Esophagus muscularis mucosa (tissue), 4 donors: ENCODE measurements around the gene GRAMD2B.
"Not testable (repeated sequence)": the region's sequence is repeated elsewhere in the genome, so short reads cannot be mapped to it uniquely, and the experiment has no call there.

ENCODE experiments used
- CTCF ChIP-seq, 3 experiments: fragments of 200-600 bp in 2 of 3; fragments of 450-650 bp in 1 of 3; sonication (generic) in 2 of 3; IDR thresholded peaks; one replicate each; pipeline ENCODE4 v1.5.1; 2017 to 2019; ENCODE audit warnings: antibody characterized with exemption in 3 of 3, mild to moderate bottlenecking in 2 of 3, moderate library complexity in 1 of 3
- EP300 ChIP-seq: sonication (generic); formaldehyde crosslinking; IDR thresholded peaks from one replicate; pipeline ENCODE4 v1.6.1; 2017; ENCODE audit warnings: antibody characterized with exemption
- POLR2AphosphoS5 ChIP-seq, 2 donors: sonication (generic); formaldehyde crosslinking; IDR thresholded peaks; one replicate each; pipeline ENCODE4 v1.6.1; 2017; ENCODE audit warnings: antibody characterized with exemption in 2 of 2

DNA sequence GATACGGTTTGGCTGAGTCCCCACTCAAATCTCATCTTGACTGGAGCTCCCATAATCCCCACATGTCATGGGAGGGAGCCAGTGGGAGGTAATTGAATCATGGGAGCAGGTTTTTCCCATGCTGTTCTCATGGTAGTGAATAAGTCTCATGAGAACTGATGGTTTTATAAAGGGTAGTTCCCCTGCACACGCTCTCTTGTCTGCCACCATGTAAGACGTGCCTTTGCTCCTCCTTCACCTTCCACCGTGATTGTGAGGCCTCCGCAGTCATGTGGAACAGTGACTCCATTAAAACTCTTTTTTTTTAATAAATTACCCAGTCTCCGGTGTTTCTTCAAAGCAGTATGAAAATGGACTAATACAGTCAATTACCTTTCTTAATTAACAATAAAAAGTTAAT is 16.5 kb downstream of the GRAMD2B start:
- TF ChIP-seq POLR2AphosphoS5 (IDR thresholded peaks at IDR 0.05); CTCF (IDR thresholded peaks at IDR 0.05); EP300: not testable (repeated sequence)
